Measurements from ENCODE around the gene TMOD2. TPM values are rescaled to one million over a fixed set of nuclear protein-coding genes. Genes with fewer than 3 reads are reported as not detected.

The TMOD2 gene
- total RNA-seq, 4 donors from 2014 or later, result 7.8 to 18.7 (median 9.5) TPM

DNA sequence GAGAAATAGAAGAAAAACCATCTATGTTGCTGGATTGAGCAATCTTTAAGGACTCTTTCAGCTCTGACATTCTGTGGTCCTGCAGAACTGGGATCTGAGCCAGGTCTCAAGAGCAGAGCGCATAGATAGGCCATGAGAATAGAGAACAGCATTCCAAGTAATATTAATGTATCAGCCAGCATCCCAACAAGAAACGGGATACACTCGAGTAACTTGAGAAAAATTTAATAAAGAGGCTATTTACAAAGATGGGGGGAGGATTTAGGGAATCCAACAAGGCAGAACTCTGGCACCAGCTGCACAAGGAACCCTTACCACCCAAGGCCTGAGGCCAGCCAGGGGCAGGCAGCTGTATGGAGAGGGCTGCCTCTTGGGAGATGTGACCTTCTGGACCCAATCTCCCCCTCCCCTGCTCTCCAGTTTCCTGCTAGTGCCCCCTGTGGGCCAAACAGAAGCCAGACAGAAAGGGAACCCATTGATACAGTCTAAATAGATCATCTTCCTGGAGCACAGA lies 8.2 kb downstream of the TMOD2 start:
- Histone ChIP-seq H3K9me3 (no peaks in the 10 kb centered on the region), H3K4me1 (peaks cover 6% of the 10 kb centered on the region), H3K4me3 (no peak overlapping the region), H3K27me3 (no peaks in the 10 kb centered on the region), H3K27ac (no peak overlapping the region), H3K36me3 (no peaks in the 10 kb centered on the region)
- 64% methylated on average over 3 of the region's 3 CpGs for WGBS
- no peak for DNase-seq (ENCODE audit: low spot score in 2 of 2)
- TF ChIP-seq, protein P1, sequence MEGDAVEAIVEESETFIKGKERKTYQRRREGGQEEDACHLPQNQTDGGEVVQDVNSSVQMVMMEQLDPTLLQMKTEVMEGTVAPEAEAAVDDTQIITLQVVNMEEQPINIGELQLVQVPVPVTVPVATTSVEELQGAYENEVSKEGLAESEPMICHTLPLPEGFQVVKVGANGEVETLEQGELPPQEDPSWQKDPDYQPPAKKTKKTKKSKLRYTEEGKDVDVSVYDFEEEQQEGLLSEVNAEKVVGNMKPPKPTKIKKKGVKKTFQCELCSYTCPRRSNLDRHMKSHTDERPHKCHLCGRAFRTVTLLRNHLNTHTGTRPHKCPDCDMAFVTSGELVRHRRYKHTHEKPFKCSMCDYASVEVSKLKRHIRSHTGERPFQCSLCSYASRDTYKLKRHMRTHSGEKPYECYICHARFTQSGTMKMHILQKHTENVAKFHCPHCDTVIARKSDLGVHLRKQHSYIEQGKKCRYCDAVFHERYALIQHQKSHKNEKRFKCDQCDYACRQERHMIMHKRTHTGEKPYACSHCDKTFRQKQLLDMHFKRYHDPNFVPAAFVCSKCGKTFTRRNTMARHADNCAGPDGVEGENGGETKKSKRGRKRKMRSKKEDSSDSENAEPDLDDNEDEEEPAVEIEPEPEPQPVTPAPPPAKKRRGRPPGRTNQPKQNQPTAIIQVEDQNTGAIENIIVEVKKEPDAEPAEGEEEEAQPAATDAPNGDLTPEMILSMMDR (IDR thresholded peaks at IDR 0.05), result no peak
- TF ChIP-seq EP300 (IDR thresholded peaks at IDR 0.05), result no peak

DNA sequence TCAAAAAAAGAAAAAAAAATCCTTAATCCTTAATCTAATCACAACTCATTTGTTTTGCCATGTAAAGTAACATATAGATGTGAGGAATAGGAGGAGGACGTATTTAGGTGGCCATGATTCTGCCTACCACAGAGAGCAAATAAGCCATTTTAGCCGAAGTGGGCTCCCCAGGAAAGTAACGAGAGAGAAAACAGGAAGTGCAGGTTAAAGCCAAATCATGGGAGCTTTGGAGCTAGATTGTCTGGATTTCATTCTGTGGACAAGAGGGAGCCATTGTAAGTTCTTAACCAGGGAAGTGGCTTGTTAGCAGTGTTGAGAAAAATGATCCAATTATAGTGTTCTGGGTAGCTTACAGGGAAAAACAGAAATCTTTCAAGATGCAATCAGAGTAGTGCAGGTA lies 9.4 kb downstream of the TMOD2 start:
- Histone ChIP-seq H3K4me1 (peaks cover 6% of the 10 kb centered on the region), H3K4me3 (no peak overlapping the region), H3K27me3 (no peaks in the 10 kb centered on the region), H3K27ac (no peak overlapping the region), H3K36me3 (no peaks in the 10 kb centered on the region), H3K9me3 (no peaks in the 10 kb centered on the region)
- TF ChIP-seq POLR2AphosphoS5 (IDR thresholded peaks at IDR 0.05), result no peak
- no peak for TF ChIP-seq POLR2A (IDR thresholded peaks at IDR 0.05)
- 80% methylated on average over 3 of the region's 3 CpGs for WGBS
- no peak for DNase-seq (ENCODE audit: low spot score in 2 of 2)

DNA sequence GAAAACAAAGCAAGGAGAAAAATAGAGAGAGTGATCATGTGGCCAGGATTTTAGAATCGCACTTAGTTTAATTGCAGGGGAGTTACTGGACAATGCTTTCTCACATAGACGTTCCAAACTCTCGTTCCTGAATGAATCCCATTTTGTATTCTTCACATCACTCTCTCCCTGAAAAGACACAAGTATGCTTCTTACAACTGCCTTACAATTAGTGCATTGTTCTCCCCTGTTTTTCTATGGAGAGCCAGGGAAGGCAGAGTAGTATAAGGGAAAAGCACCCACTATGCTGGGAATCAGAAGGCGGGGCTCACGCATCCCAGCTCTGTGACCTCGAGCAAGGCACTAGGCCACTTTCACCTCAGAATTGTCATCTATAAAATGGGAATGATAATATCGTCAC lies 14.4 kb downstream of the TMOD2 start:
- no peaks in the 10 kb centered on the region for H3K4me1 ChIP-seq
- no peaks in the 10 kb centered on the region for H3K27me3 ChIP-seq
- H3K4me3 ChIP-seq, result no peak overlapping the region
- TF ChIP-seq, protein P1 (IDR thresholded peaks at IDR 0.05), result no peak
- TF ChIP-seq POLR2AphosphoS5 (IDR thresholded peaks at IDR 0.05), result no peak
- no peak for TF ChIP-seq EP300 (IDR thresholded peaks at IDR 0.05)
- 85% methylated on average over 7 of the region's 7 CpGs for WGBS
- DNase-seq (ENCODE audit: low spot score in 2 of 2), result no peak
- no peak overlapping the region for H3K27ac ChIP-seq
- H3K36me3 ChIP-seq, result peaks cover 17% of the 10 kb centered on the region
- no peaks in the 10 kb centered on the region for H3K9me3 ChIP-seq

DNA sequence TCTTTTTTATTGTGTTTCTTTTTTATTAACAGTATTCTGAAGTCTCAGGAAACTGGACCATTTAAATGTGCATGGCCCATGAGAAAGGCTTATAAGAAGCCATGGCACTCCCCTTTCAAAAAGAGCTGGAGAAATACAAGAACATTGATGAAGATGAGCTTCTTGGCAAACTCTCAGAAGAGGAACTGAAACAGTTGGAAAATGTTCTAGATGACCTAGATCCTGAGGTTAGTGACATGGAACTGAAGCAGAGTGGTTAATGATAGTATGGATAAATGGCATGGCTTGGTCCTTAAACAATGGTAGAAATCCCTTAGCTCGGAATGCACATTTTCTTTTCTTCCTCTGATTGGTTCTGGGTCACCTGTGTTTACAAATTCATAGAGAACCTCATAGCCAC lies 14.9 kb downstream of the TMOD2 start:
- Histone ChIP-seq H3K36me3 (peaks cover 17% of the 10 kb centered on the region), H3K9me3 (no peaks in the 10 kb centered on the region), H3K4me3 (no peak overlapping the region), H3K27ac (no peak overlapping the region), H3K27me3 (no peaks in the 10 kb centered on the region), H3K4me1 (no peaks in the 10 kb centered on the region)
- DNase-seq (ENCODE audit: low spot score in 2 of 2), result no peak
- 91% methylated on average over 1 of the region's 1 CpG for whole genome bisulfite sequencing
- TF ChIP-seq POLR2AphosphoS5 (IDR thresholded peaks at IDR 0.05), result no peak
- no peak for TF ChIP-seq POLR2A (IDR thresholded peaks at IDR 0.05)
- no peak for TF ChIP-seq EP300 (IDR thresholded peaks at IDR 0.05)
- TF ChIP-seq, protein P1 (IDR thresholded peaks at IDR 0.05), result no peak

DNA sequence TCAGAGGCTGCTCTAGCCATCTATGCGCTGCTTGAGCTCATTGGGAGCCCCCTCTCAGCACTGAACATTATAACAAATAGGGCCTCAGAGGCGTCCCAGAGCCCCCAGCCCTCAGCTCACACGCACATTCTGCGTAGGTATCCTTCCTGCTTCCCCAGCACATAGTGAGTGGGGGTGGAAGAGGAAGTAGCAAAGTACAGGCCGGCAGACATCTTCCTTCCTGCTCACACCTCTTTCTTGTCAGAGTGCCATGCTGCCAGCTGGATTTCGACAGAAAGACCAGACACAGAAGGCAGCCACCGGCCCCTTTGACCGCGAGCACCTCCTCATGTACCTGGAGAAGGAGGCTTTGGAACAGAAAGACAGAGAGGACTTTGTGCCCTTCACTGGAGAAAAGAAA lies 16.6 kb downstream of the TMOD2 start:
- TF ChIP-seq, protein P1 (IDR thresholded peaks at IDR 0.05), result no peak
- TF ChIP-seq POLR2A (IDR thresholded peaks at IDR 0.05), result no peak
- H3K36me3 ChIP-seq, result peaks cover 17% of the 10 kb centered on the region
- no peaks in the 10 kb centered on the region for H3K27me3 ChIP-seq
- H3K27ac ChIP-seq, result no peak overlapping the region
- no peak for DNase-seq (ENCODE audit: low spot score in 2 of 2)
- no peaks in the 10 kb centered on the region for H3K9me3 ChIP-seq
- no peak overlapping the region for H3K4me3 ChIP-seq
- 73% methylated on average over 9 of the region's 9 CpGs for WGBS
- H3K4me1 ChIP-seq, result no peaks in the 10 kb centered on the region

DNA sequence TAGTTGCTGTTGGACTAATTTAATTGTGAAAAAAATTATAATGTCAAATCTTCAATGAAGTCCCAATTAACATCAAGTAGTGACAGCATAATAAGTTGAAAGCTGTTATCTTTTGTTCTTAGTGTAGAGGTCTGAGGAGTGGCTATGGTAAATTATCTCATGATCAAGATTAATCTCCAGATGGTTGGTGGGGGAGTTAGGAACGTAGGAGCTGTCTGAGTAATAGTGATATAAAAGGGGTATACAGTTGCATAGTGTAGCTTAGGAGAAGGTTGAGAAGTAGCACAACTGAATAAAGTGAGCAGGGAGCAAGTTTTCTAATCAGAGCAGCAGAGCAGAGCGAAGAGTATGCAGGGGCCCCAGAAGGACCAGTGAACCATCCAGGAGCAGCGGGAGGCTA lies 19.5 kb downstream of the TMOD2 start:
- TF ChIP-seq POLR2A (IDR thresholded peaks at IDR 0.05) (no peak), POLR2AphosphoS5 (IDR thresholded peaks at IDR 0.05) (no peak), EP300 (IDR thresholded peaks at IDR 0.05) (no peak)
- TF ChIP-seq, protein P1 (IDR thresholded peaks at IDR 0.05), result no peak
- H3K4me1 ChIP-seq, result no peaks in the 10 kb centered on the region
- H3K27ac ChIP-seq, result no peak overlapping the region
- no peaks in the 10 kb centered on the region for H3K9me3 ChIP-seq
- H3K36me3 ChIP-seq, result peaks cover 17% of the 10 kb centered on the region
- WGBS, result 90% methylated on average over 3 of the region's 3 CpGs
- no peaks in the 10 kb centered on the region for H3K27me3 ChIP-seq
- H3K4me3 ChIP-seq, result no peak overlapping the region
- DNase-seq (ENCODE audit: low spot score in 2 of 2), result no peak

All from suprapubic skin (tissue), 4 donors.